Panc1 (cell line): ENCODE measurements around the gene MAP2K1.

Source experiments
- POLR2AphosphoS5 ChIP-seq: IDR thresholded peaks from 2 replicates; pipeline ENCODE4 v1.6.1; 2012; ENCODE audit warnings: mild to moderate bottlenecking, low read depth, low read length, moderate library complexity
- SIN3A ChIP-seq: IDR thresholded peaks from 2 replicates; pipeline ENCODE4 v1.6.1; 2012; ENCODE audit warnings: low read depth, mild to moderate bottlenecking, low read length, moderate library complexity, borderline replicate concordance; ENCODE audit not compliant: insufficient read depth
- TCF7L2 ChIP-seq: IDR thresholded peaks from 2 replicates; pipeline ENCODE4 v1.6.1; 2011; ENCODE audit warnings: mild to moderate bottlenecking, low read depth, low read length, inconsistent platforms
- TF ChIP-seq, protein P1 (sequence below): fragments of 450-650 bp; IDR thresholded peaks from 2 replicates; pipeline ENCODE4 v1.5.1; 2017; ENCODE audit warnings: mild to moderate bottlenecking
- TF ChIP-seq, protein P2 (sequence below), 2 experiments: IDR thresholded peaks; 2 replicates each; pipeline ENCODE4 v1.6.1; 2011 to 2012; ENCODE audit warnings: low read depth in 2 of 2, control low read depth in 1 of 2, low read length in 1 of 2, mild to moderate bottlenecking in 1 of 2, moderate library complexity in 1 of 2; ENCODE audit not compliant: insufficient read depth in 1 of 2

DNA sequence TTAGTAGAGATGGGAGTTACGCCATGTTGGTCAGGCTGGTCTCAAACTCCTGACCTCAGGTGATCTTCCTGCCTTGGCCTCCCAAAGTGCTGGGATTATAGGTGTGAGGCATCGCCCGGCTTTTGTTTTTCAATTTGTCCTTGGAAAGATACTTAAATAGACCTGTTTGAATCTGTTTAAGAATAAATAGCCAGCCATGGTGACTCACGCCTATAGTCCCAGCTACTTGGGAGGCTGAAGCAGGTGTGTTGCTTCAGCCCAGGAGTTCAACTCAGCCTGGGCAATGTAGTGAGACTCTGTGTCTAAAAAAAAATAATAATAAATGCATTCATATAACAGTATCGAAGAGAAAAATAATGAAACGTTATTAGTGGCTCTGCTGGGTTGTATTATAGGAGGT, 93.6 kb downstream of the MAP2K1 start:
- TF ChIP-seq, protein P1, sequence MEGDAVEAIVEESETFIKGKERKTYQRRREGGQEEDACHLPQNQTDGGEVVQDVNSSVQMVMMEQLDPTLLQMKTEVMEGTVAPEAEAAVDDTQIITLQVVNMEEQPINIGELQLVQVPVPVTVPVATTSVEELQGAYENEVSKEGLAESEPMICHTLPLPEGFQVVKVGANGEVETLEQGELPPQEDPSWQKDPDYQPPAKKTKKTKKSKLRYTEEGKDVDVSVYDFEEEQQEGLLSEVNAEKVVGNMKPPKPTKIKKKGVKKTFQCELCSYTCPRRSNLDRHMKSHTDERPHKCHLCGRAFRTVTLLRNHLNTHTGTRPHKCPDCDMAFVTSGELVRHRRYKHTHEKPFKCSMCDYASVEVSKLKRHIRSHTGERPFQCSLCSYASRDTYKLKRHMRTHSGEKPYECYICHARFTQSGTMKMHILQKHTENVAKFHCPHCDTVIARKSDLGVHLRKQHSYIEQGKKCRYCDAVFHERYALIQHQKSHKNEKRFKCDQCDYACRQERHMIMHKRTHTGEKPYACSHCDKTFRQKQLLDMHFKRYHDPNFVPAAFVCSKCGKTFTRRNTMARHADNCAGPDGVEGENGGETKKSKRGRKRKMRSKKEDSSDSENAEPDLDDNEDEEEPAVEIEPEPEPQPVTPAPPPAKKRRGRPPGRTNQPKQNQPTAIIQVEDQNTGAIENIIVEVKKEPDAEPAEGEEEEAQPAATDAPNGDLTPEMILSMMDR = no peak
- TF ChIP-seq, protein P2, sequence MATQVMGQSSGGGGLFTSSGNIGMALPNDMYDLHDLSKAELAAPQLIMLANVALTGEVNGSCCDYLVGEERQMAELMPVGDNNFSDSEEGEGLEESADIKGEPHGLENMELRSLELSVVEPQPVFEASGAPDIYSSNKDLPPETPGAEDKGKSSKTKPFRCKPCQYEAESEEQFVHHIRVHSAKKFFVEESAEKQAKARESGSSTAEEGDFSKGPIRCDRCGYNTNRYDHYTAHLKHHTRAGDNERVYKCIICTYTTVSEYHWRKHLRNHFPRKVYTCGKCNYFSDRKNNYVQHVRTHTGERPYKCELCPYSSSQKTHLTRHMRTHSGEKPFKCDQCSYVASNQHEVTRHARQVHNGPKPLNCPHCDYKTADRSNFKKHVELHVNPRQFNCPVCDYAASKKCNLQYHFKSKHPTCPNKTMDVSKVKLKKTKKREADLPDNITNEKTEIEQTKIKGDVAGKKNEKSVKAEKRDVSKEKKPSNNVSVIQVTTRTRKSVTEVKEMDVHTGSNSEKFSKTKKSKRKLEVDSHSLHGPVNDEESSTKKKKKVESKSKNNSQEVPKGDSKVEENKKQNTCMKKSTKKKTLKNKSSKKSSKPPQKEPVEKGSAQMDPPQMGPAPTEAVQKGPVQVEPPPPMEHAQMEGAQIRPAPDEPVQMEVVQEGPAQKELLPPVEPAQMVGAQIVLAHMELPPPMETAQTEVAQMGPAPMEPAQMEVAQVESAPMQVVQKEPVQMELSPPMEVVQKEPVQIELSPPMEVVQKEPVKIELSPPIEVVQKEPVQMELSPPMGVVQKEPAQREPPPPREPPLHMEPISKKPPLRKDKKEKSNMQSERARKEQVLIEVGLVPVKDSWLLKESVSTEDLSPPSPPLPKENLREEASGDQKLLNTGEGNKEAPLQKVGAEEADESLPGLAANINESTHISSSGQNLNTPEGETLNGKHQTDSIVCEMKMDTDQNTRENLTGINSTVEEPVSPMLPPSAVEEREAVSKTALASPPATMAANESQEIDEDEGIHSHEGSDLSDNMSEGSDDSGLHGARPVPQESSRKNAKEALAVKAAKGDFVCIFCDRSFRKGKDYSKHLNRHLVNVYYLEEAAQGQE (IDR thresholded peaks at IDR 0.05; ENCODE audit: insufficient read depth in 1 of 2, low read depth in 2 of 2, low read length in 1 of 2) = no peak
- no peak for TF ChIP-seq POLR2AphosphoS5
- no peak for TF ChIP-seq TCF7L2
- TF ChIP-seq SIN3A = no peak
